Spleen (tissue), 11 donors: ENCODE measurements around the gene SEC14L1. TPM values are rescaled to one million over a fixed set of nuclear protein-coding genes. Genes with fewer than 3 reads are reported as not detected.

ENCODE experiments used
- DNase-seq: peaks from one replicate; pipeline ENCODE4 v3.0.0-alpha.2; 2020
- H3K27ac ChIP-seq, 8 donors: fragments of 200-600 bp; sonication (generic) in 7 of 8; 1 replicate in 4 of 8; 2 replicates in 4 of 8; pipeline versions ENCODE4 v1.5.0 to v1.8.0; 2016 to 2021; ENCODE audit warnings: inconsistent platforms in 4 of 8, mild to moderate bottlenecking in 4 of 8, moderate library complexity in 1 of 8
- H3K27me3 ChIP-seq, 7 donors: fragments of 200-600 bp; sonication (generic) in 6 of 7; replicated peaks in 1 of 7; 1 replicate in 4 of 7; 2 replicates in 3 of 7; pipeline versions ENCODE4 v1.5.0 to v1.8.0; 2016 to 2021; ENCODE audit warnings: inconsistent platforms in 3 of 7, mild to moderate bottlenecking in 1 of 7
- H3K36me3 ChIP-seq, 6 donors: fragments of 200-600 bp; sonication (generic) in 5 of 6; 1 replicate in 4 of 6; 2 replicates in 2 of 6; pipeline versions ENCODE4 v1.5.0 to v1.8.0; 2016 to 2021; ENCODE audit warnings: inconsistent platforms in 2 of 6
- H3K4me1 ChIP-seq, 6 donors: fragments of 200-600 bp; sonication (generic) in 5 of 6; 1 replicate in 3 of 6; 2 replicates in 3 of 6; pipeline versions ENCODE4 v1.5.0 to v1.8.0; 2016 to 2021; ENCODE audit warnings: inconsistent platforms in 3 of 6
- H3K4me3 ChIP-seq, 8 donors: fragments of 200-600 bp; sonication (generic) in 7 of 8; 1 replicate in 4 of 8; 2 replicates in 4 of 8; pipeline versions ENCODE4 v1.5.0 to v1.8.0; 2016 to 2021; ENCODE audit warnings: inconsistent platforms in 4 of 8, mild to moderate bottlenecking in 4 of 8, moderate library complexity in 2 of 8
- H3K9me3 ChIP-seq, 8 donors: fragments of 200-600 bp; sonication (generic) in 7 of 8; 1 replicate in 4 of 8; 2 replicates in 4 of 8; pipeline versions ENCODE4 v1.5.0 to v1.8.0; 2016 to 2021; ENCODE audit warnings: inconsistent platforms in 4 of 8
- POLR2A ChIP-seq, 3 donors: fragments of 450-650 bp; IDR thresholded peaks; one replicate each; pipeline ENCODE4 v1.5.1; 2017; ENCODE audit warnings: antibody characterized with exemption in 3 of 3, mild to moderate bottlenecking in 1 of 3
- POLR2AphosphoS5 ChIP-seq, 3 donors: sonication (generic); formaldehyde crosslinking; IDR thresholded peaks; one replicate each; pipeline ENCODE4 v1.5.1; 2017; ENCODE audit warnings: antibody characterized with exemption in 3 of 3
- WGBS, 5 donors: extraction: QIAGEN DNeasy Blood & Tissue Kit in 3 of 5; methylation state at CpG; one replicate each; pipeline versions ENCODE4 v1.1.5 to v1.1.7; 2013 to 2018; 5-methylcytosine and 5-hydroxymethylcytosine counted together
- intact Hi-C: fragments of 100-400 bp; cut with DNase I; formaldehyde crosslinking; loops from one replicate; pipeline ENCODE4 v1.15.0; 2023; ENCODE audit warnings: low total_unique reads
- polyA plus RNA-seq, 3 donors: library from polyadenylated mRNA; stranded (reverse); fragments of 200-250 nt; gene quantifications; one replicate each; pipeline ENCODE4 v1.2.1, GENCODE V29; 2013
- total RNA-seq, 7 donors: library from RNA; depleted of rRNA in 3 of 7; stranded (reverse); fragments of >200 nt in 3 of 7; fragmentation: NEBNext Ultra II Directional in 4 of 7; extraction: Animal tissue kit (Norgen Biotek cat#: 25700) in 4 of 7; gene quantifications; one replicate each; pipeline versions ENCODE4 v1.1.0 to v1.2.1, GENCODE V29; 2016 to 2021
- TF ChIP-seq, protein P1 (sequence below), 11 experiments: fragments of 200-600 bp in 7 of 11; fragments of 450-650 bp in 4 of 11; sonication (generic) in 4 of 11; IDR thresholded peaks in 8 of 11; conservative IDR thresholded peaks in 3 of 11; 1 replicate in 7 of 11; 2 replicates in 4 of 11; pipeline versions ENCODE4 v1.4.0 to v1.8.0; 2016 to 2021; ENCODE audit warnings: antibody characterized with exemption in 11 of 11, inconsistent platforms in 4 of 11, mild to moderate bottlenecking in 1 of 11
- donor health status: healthy with polysubstance abuse.
- donor health status: DM: no; HTN: no; CAD: no; lungs with moderate emphysema.
- donor health status: DM: no; HTN: no; CAD: no.
- donor health status: Bipolar disorder and iron deficiency.
- donor health status: healthy.
- donor health status: DM: no; HTN: no; CAD: no.
- donor health status: DM: yes; HTN: yes; CAD: no.

SEC14L1 gene
- total and polyA plus RNA-seq, 10 donors, result 14.5 to 202 (median 169) TPM

DNA sequence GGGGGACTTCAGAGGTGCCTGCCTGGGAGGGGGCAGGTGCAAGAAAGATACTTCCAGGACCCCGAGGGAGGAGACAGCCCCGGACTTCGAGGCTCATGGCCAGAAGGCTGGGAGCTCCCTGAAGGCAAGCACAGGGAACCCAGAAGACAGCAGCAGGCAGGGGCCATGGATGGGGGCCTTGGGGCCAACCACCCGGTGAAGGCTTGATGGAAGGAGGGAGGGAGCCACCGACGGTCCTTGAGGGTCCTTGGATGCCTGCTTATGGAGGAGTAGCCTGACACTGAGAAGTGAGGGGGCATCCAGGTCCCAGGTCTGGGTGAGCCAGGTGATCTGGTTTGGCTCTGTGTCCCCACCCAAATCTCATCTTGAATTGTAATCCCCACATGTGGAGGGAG is 89.7 kb downstream of the SEC14L1 start:
- intact Hi-C loops, result no loop called here
- DNase-seq, result peak; percentile 64
- Histone ChIP-seq H3K27ac (no peak overlapping the region), H3K36me3 (no peaks in the 10 kb centered on the region), H3K4me1 (peaks cover 13 to 21% (median 18%) of the 10 kb centered on the region in 6 donors), H3K4me3 (no peak overlapping the region), H3K27me3 (no peaks in the 10 kb centered on the region), H3K9me3 (peaks cover 0 to 9% (median 4%) of the 10 kb centered on the region in 8 donors)
- 88 to 98% (median 93%) methylated on average over 6 of the region's 6 CpGs for WGBS, 5 donors
- TF ChIP-seq, protein P1, sequence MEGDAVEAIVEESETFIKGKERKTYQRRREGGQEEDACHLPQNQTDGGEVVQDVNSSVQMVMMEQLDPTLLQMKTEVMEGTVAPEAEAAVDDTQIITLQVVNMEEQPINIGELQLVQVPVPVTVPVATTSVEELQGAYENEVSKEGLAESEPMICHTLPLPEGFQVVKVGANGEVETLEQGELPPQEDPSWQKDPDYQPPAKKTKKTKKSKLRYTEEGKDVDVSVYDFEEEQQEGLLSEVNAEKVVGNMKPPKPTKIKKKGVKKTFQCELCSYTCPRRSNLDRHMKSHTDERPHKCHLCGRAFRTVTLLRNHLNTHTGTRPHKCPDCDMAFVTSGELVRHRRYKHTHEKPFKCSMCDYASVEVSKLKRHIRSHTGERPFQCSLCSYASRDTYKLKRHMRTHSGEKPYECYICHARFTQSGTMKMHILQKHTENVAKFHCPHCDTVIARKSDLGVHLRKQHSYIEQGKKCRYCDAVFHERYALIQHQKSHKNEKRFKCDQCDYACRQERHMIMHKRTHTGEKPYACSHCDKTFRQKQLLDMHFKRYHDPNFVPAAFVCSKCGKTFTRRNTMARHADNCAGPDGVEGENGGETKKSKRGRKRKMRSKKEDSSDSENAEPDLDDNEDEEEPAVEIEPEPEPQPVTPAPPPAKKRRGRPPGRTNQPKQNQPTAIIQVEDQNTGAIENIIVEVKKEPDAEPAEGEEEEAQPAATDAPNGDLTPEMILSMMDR (IDR thresholded peaks at IDR 0.05 in 8 of 11, conservative IDR thresholded peaks at IDR 0.05 in 3 of 11), result no peak
- TF ChIP-seq POLR2A (IDR thresholded peaks at IDR 0.05) (no peak), POLR2AphosphoS5 (IDR thresholded peaks at IDR 0.05) (no peak)

DNA sequence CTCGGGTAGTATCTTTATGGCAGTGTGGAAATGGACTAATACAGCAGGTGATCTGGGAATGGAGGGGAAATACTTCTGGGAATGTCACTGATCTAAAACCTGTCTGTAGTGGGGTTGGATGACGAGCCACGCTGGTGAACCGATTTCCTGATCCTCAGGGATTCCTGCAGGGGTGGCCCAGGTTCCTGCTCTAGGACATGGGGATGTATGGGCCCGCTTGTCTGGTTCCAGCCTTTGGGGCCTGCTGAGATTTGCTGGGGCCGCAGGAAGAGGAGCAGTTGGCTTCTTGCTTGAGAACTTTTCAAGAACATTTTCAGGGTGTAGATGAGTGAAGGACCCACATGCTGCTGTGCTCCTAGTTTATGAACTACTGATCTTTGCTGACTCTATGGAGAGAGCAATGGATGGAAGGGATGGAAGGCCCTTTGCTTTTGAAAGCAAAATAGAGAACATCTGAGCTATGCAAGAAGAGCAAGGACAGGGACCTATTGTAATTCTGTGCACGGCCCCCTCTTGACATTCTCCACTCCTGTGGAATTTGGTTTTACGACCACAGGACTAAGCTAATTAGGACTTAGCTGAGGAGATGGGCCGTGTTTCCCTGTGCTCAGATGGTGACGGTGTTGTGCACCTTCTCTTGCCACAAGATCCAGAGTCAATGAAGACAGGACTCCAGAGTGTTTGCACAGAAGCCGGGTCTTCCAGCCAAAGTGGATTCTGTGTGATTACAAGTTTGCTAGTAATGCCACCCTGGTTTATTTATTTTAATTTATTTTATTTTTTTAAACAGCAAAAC is 90.5 kb downstream of the SEC14L1 start:
- intact Hi-C loops, result no loop called here
- Histone ChIP-seq H3K4me1 (peaks cover 13 to 29% (median 26%) of the 10 kb centered on the region in 6 donors), H3K9me3 (peaks cover 0 to 4% (median 0%) of the 10 kb centered on the region in 8 donors), H3K4me3 (no peak overlapping the region), H3K36me3 (no peaks in the 10 kb centered on the region), H3K27ac (no peak overlapping the region), H3K27me3 (no peaks in the 10 kb centered on the region)
- WGBS, 5 donors, result 91 to 96% (median 95%) methylated on average over 11 of the region's 11 CpGs
- TF ChIP-seq, protein P1 (IDR thresholded peaks at IDR 0.05 in 8 of 11, conservative IDR thresholded peaks at IDR 0.05 in 3 of 11), result no peak
- TF ChIP-seq POLR2A (IDR thresholded peaks at IDR 0.05) (no peak), POLR2AphosphoS5 (IDR thresholded peaks at IDR 0.05) (no peak)
- DNase-seq, result peak; percentile 24

DNA sequence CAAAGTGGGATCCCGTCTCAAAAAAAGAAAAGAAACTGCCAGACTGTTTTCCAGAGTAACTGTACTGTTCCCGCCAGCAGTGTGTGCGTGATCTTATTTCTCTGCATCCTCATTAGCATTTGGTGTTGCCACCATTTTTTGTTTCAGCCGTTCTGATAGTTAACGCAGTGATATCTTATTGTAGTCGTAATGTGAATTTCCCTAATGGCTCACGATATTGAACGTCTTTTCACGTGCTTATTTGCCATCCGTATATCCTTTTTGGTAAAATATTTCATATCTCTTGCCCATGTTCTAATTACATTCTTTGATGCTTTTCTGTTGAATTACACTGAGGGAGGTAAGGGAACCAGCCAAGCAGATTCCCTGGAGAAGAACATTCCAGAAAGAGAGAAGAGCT is 92.4 kb downstream of the SEC14L1 start:
- Histone ChIP-seq H3K27ac (peak overlapping the region in 6 of 8 donors; percentile 15 to 83 (median 82)), H3K9me3 (peaks cover 0 to 4% (median 0%) of the 10 kb centered on the region in 8 donors), H3K4me3 (no peak overlapping the region), H3K36me3 (no peaks in the 10 kb centered on the region), H3K27me3 (no peaks in the 10 kb centered on the region), H3K4me1 (peaks cover 13 to 33% (median 28%) of the 10 kb centered on the region in 6 donors)
- 95 to 98% (median 97%) methylated on average over 10 of the region's 10 CpGs for WGBS, 5 donors
- DNase-seq, result no peak
- TF ChIP-seq, protein P1 (IDR thresholded peaks at IDR 0.05 in 8 of 11, conservative IDR thresholded peaks at IDR 0.05 in 3 of 11), result no peak
- TF ChIP-seq POLR2A (IDR thresholded peaks at IDR 0.05) (no peak), POLR2AphosphoS5 (IDR thresholded peaks at IDR 0.05) (no peak)
- intact Hi-C loops, result no loop called here

DNA sequence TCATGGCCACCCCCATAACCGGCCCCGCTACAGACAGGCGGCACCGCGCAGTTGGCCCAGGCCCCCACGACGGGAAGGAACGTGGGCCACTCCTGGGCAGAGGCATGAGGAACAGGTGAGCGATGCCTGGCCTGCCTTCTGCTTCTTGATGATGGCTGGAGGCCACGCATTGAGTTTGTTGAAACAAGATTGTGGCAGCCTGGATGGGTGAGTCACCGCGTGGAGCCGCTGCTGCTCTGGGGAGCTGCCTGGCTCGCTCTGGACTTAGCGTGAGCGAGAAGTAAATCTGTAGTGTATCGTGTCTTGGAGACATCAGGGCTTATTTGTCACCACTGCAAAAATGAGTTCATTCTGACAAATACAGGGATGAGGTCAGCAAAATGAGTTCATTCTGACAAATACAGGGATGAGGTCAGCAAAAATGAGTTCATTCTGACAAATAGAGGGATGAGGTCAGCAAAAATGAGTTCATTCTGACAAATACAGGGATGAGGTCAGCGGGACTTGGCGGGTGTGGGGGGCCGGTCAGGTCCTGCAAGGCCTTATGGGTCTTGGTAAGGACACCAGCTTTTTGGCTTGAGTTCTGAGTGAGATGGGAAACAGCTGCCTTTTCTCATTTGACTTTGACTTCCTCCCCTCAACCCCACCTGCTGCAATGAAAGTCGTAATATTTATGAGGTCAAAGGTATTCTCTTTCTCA is 93.0 kb downstream of the SEC14L1 start:
- peak overlapping the region; percentile 15 to 83 (median 82) for H3K27ac ChIP-seq
- no peak for DNase-seq
- 72 to 83% (median 81%) methylated on average over 21 of the region's 21 CpGs for WGBS, 5 donors
- H3K4me3 ChIP-seq, result no peak overlapping the region
- H3K9me3 ChIP-seq, result peaks cover 0 to 4% (median 0%) of the 10 kb centered on the region in 8 donors
- H3K36me3 ChIP-seq, result no peaks in the 10 kb centered on the region
- TF ChIP-seq POLR2A (IDR thresholded peaks at IDR 0.05), result no peak
- peak; percentile 38 to 43 (median 43) for TF ChIP-seq POLR2AphosphoS5 (IDR thresholded peaks at IDR 0.05)
- H3K4me1 ChIP-seq, result peaks cover 13 to 33% (median 28%) of the 10 kb centered on the region in 6 donors
- no peaks in the 10 kb centered on the region for H3K27me3 ChIP-seq
- intact Hi-C loops, result no loop called here
